GM19438 (cell line): ENCODE results near the gene CKMT1B.
"Not testable (repeated sequence)": the region's sequence is repeated elsewhere in the genome, so short reads cannot be mapped to it uniquely, and the experiment has no call there.

Experiments
- ATAC-seq: cut with Tn5 transposase; IDR thresholded peaks from one replicate; pipeline ENCODE4 v1.9.1; 2021; ENCODE audit warnings: low read depth; ENCODE audit not compliant: unreplicated experiment

The CKMT1B gene

GRCh38 chr15:43593328-43594190 is at the start of gene CKMT1B:
CKMT1B (plus strand) TSS chr15:43594027; CDS start chr15:43594219, 192 bp downstream.
- not testable (repeated sequence) for ATAC-seq

- no peak for ATAC-seq
Observed at GRCh38 chr15:43544266-43544665, 49.6 kb upstream of the CKMT1B start.

GRCh38 chr15:43545426-43545825 is 48.4 kb upstream of the CKMT1B start:
- no peak for ATAC-seq

- no peak for ATAC-seq
Observed at GRCh38 chr15:43547539-43547938, 46.3 kb upstream of the CKMT1B start.

GRCh38 chr15:43550527-43551363 is 43.1 kb upstream of the CKMT1B start:
- ATAC-seq: no peak

- ATAC-seq: no peak
Observed at GRCh38 chr15:43552256-43552655, 41.6 kb upstream of the CKMT1B start.

- ATAC-seq: no peak
Observed at GRCh38 chr15:43552986-43553385, 40.8 kb upstream of the CKMT1B start.

- ATAC-seq: not testable (repeated sequence)
Observed at GRCh38 chr15:43562753-43563152, 31.1 kb upstream of the CKMT1B start.

GRCh38 chr15:43563793-43564192 is 30.0 kb upstream of the CKMT1B start:
- ATAC-seq: not testable (repeated sequence)

GRCh38 chr15:43566615-43567014 is 27.2 kb upstream of the CKMT1B start:
- not testable (repeated sequence) for ATAC-seq

- ATAC-seq: not testable (repeated sequence)
Observed at GRCh38 chr15:43574607-43575006, 19.2 kb upstream of the CKMT1B start.

GRCh38 chr15:43589778-43590466 is 3.9 kb upstream of the CKMT1B start, which contains the start of gene PPIP5K1:
PPIP5K1 (minus strand) TSS chr15:43590208; CDS start chr15:43584504, 5,704 bp downstream.
- peak; percentile 94 for ATAC-seq

GRCh38 chr15:43592841-43593240 is 986 bp upstream of the CKMT1B start:
- not testable (repeated sequence) for ATAC-seq

- ATAC-seq: not testable (repeated sequence)
Observed at GRCh38 chr15:43599131-43599530, 5.3 kb downstream of the CKMT1B start.

GRCh38 chr15:43600200-43600599 is 6.4 kb downstream of the CKMT1B start:
- not testable (repeated sequence) for ATAC-seq

GRCh38 chr15:43602233-43602632 is 8.4 kb downstream of the CKMT1B start:
- ATAC-seq: not testable (repeated sequence)

GRCh38 chr15:43617750-43618149 is 23.9 kb downstream of the CKMT1B start:
- not testable (repeated sequence) for ATAC-seq

GRCh38 chr15:43618700-43619099 is 24.9 kb downstream of the CKMT1B start, which contains the start of gene STRC:
STRC (minus strand) TSS chr15:43618800; CDS start chr15:43618722, 78 bp downstream.
- ATAC-seq: not testable (repeated sequence)

GRCh38 chr15:43622068-43622799 is 28.4 kb downstream of the CKMT1B start:
- not testable (repeated sequence) for ATAC-seq

GRCh38 chr15:43625106-43625505 is 31.3 kb downstream of the CKMT1B start:
- ATAC-seq: no peak
